ENCODE results near the gene NEURL2.

The NEURL2 gene

GRCh38 chr20:45861221-45862075 lies 29.6 kb downstream of the NEURL2 start:
- no peak overlapping the region for H3K27ac ChIP-seq
- no peak overlapping the region for H3K4me3 ChIP-seq (ENCODE audit: low read depth, low read length)
- H3K9me3 ChIP-seq (ENCODE audit: control insufficient read depth, low read length) = no peaks in the 10 kb centered on the region
- H3K36me3 ChIP-seq (ENCODE audit: control insufficient read depth, insufficient read depth, low read length) = no peaks in the 10 kb centered on the region
- peaks cover 6% of the 10 kb centered on the region for H3K4me1 ChIP-seq
- peaks cover 12% of the 10 kb centered on the region for H3K79me2 ChIP-seq
- H3K9ac ChIP-seq = no peak overlapping the region
- no peak overlapping the region for H2AFZ ChIP-seq
- no peak overlapping the region for H3K4me2 ChIP-seq (ENCODE audit: low read length)
- TF ChIP-seq CTCF (IDR thresholded peaks at IDR 0.05) = no peak
- H3K27me3 ChIP-seq (ENCODE audit: control insufficient read depth, insufficient read depth, low read length) = no peaks in the 10 kb centered on the region

- no peaks in the 10 kb centered on the region for H3K9me3 ChIP-seq (ENCODE audit: control insufficient read depth, low read length)
- H3K4me2 ChIP-seq (ENCODE audit: low read length) = no peak overlapping the region
- H3K79me2 ChIP-seq = peaks cover 20% of the 10 kb centered on the region
- H3K4me3 ChIP-seq (ENCODE audit: low read depth, low read length) = no peak overlapping the region
- no peaks in the 10 kb centered on the region for H3K27me3 ChIP-seq (ENCODE audit: control insufficient read depth, insufficient read depth, low read length)
- no peak overlapping the region for H3K9ac ChIP-seq
- H3K4me1 ChIP-seq = peaks cover 10% of the 10 kb centered on the region
- no peaks in the 10 kb centered on the region for H3K36me3 ChIP-seq (ENCODE audit: control insufficient read depth, insufficient read depth, low read length)
- H3K27ac ChIP-seq = no peak overlapping the region
- no peak for TF ChIP-seq CTCF (IDR thresholded peaks at IDR 0.05)
- H2AFZ ChIP-seq = no peak overlapping the region
These were observed 30.3 kb downstream of the NEURL2 start for GRCh38 chr20:45860560-45861220.

- no peak overlapping the region for H3K9ac ChIP-seq
- no peaks in the 10 kb centered on the region for H3K36me3 ChIP-seq (ENCODE audit: control insufficient read depth, insufficient read depth, low read length)
- H3K4me1 ChIP-seq = peaks cover 10% of the 10 kb centered on the region
- no peaks in the 10 kb centered on the region for H3K9me3 ChIP-seq (ENCODE audit: control insufficient read depth, low read length)
- no peaks in the 10 kb centered on the region for H3K27me3 ChIP-seq (ENCODE audit: control insufficient read depth, insufficient read depth, low read length)
- no peak overlapping the region for H3K27ac ChIP-seq
- no peak overlapping the region for H3K4me2 ChIP-seq (ENCODE audit: low read length)
- no peak overlapping the region for H2AFZ ChIP-seq
- no peak for TF ChIP-seq CTCF (IDR thresholded peaks at IDR 0.05)
- H3K4me3 ChIP-seq (ENCODE audit: low read depth, low read length) = no peak overlapping the region
- peaks cover 24% of the 10 kb centered on the region for H3K79me2 ChIP-seq
These were observed 31.1 kb downstream of the NEURL2 start for GRCh38 chr20:45859916-45860315.

- Histone ChIP-seq H3K4me3 (ENCODE audit: low read depth, low read length) (peak overlapping the region; percentile 84), H3K4me1 (peaks cover 10% of the 10 kb centered on the region), H3K4me2 (ENCODE audit: low read length) (peak overlapping the region; percentile 98), H2AFZ (peak overlapping the region; percentile 99), H3K27ac (peak overlapping the region; percentile 87), H3K9ac (no peak overlapping the region), H3K79me2 (peaks cover 31% of the 10 kb centered on the region), H3K36me3 (ENCODE audit: control insufficient read depth, insufficient read depth, low read length) (no peaks in the 10 kb centered on the region), H3K27me3 (ENCODE audit: control insufficient read depth, insufficient read depth, low read length) (no peaks in the 10 kb centered on the region), H3K9me3 (ENCODE audit: control insufficient read depth, low read length) (no peaks in the 10 kb centered on the region)
- no peak for TF ChIP-seq CTCF (IDR thresholded peaks at IDR 0.05)
These were observed 33.2 kb downstream of the NEURL2 start for GRCh38 chr20:45857882-45858216.
